CMK (cell line): ENCODE data around the gene BRME1.
"Not testable (repeated sequence)": the region's sequence is repeated elsewhere in the genome, so short reads cannot be mapped to it uniquely, and the experiment has no call there.

Source experiments
- DNase-seq: peaks from one replicate; pipeline ENCODE4 v3.0.0-alpha.2; 2010; ENCODE audit warnings: low read depth

Gene BRME1

GRCh38 chr19:13865571-13866462 lies 40.1 kb downstream of the BRME1 start:
- DNase-seq = no peak

- no peak for DNase-seq
These were observed 41.0 kb downstream of the BRME1 start for GRCh38 chr19:13864667-13865570.

GRCh38 chr19:13864046-13864666 lies 41.8 kb downstream of the BRME1 start:
- DNase-seq = no peak

- no peak for DNase-seq
These were observed 44.0 kb downstream of the BRME1 start for GRCh38 chr19:13861714-13862531.

- DNase-seq = no peak
These were observed 44.6 kb downstream of the BRME1 start for GRCh38 chr19:13861392-13861713.

- no peak for DNase-seq
These were observed 45.1 kb downstream of the BRME1 start for GRCh38 chr19:13860679-13861391.

GRCh38 chr19:13859361-13859880 lies 46.5 kb downstream of the BRME1 start:
- DNase-seq = no peak

- no peak for DNase-seq
These were observed 49.4 kb downstream of the BRME1 start for GRCh38 chr19:13856497-13856896.

GRCh38 chr19:13852171-13852707 lies 53.7 kb downstream of the BRME1 start:
- DNase-seq = not testable (repeated sequence)

- not testable (repeated sequence) for DNase-seq
These were observed 54.2 kb downstream of the BRME1 start for GRCh38 chr19:13851734-13852114.

- no peak for DNase-seq
These were observed 54.8 kb downstream of the BRME1 start for GRCh38 chr19:13850910-13851733.

- DNase-seq = no peak
These were observed 55.7 kb downstream of the BRME1 start for GRCh38 chr19:13849991-13850909.

GRCh38 chr19:13848798-13849676 lies 56.9 kb downstream of the BRME1 start:
- DNase-seq = no peak

- no peak for DNase-seq
These were observed 57.6 kb downstream of the BRME1 start for GRCh38 chr19:13848340-13848677.

- DNase-seq = peak; percentile 88
These were observed 58.2 kb downstream of the BRME1 start for GRCh38 chr19:13847407-13848339.
